ENCODE results near the gene ZNF189. TPM values are rescaled to one million over a fixed set of nuclear protein-coding genes. Genes with fewer than 3 reads are reported as not detected.

Gene ZNF189
- polyA plus RNA-seq, 1 donor (not counting 4 experiments of a cell fraction or from before 2014, with no cell fraction given): 8.7 TPM

GRCh38 chr9:101397746-101398067 lies 944 bp upstream of the ZNF189 start:
- peak overlapping the region; percentile 85 to 99 (median 96) for H3K4me3 ChIP-seq (ENCODE audit: control insufficient read depth in 2 of 3, extremely low read depth in 1 of 3, insufficient read depth in 2 of 3, low read depth in 1 of 3, low read length in 3 of 3)
- no peaks in the 10 kb centered on the region for H3K9me3 ChIP-seq (ENCODE audit: control insufficient read depth, low read depth, low read length)
- H3K36me3 ChIP-seq (ENCODE audit: control insufficient read depth in 2 of 2, extremely low read depth in 1 of 2, insufficient read depth in 2 of 2, low read length in 2 of 2): peaks cover 4 to 7% of the 10 kb centered on the region in 2 experiments
- peaks cover 86% of the 10 kb centered on the region for H3K79me2 ChIP-seq (ENCODE audit: control insufficient read depth, insufficient read depth, low read length)
- TF ChIP-seq CTCF (optimal IDR thresholded peaks at IDR 0.05 in 1 of 3, IDR thresholded peaks at IDR 0.05 in 1 of 3, conservative IDR thresholded peaks at IDR 0.05 in 1 of 3; ENCODE audit: extremely low read depth in 1 of 3, insufficient read depth in 2 of 3, low read length in 3 of 3) (no peak), EZH2 (IDR thresholded peaks at IDR 0.05; ENCODE audit: low read length) (no peak)
- peaks cover 10% of the 10 kb centered on the region for H3K4me1 ChIP-seq (ENCODE audit: control insufficient read depth, extremely low read depth, insufficient read depth, low read length)
- H3K27me3 ChIP-seq (ENCODE audit: control insufficient read depth, extremely low read depth, insufficient read depth, low read length): no peaks in the 10 kb centered on the region
- dilution Hi-C loops (cut with MboI; ENCODE audit: extremely low pct_ligation_motif_present, low sequenced_read_pairs): no loop called here
- H3K9ac ChIP-seq (ENCODE audit: control insufficient read depth, extremely low read depth, insufficient read depth, low read length): peak overlapping the region; percentile 98
- H3K4me2 ChIP-seq (ENCODE audit: control insufficient read depth, extremely low read depth, insufficient read depth, low read depth, low read length): peak overlapping the region; percentile 98
- H2AFZ ChIP-seq (ENCODE audit: control insufficient read depth, low read length): peak overlapping the region; percentile 100
- peak overlapping the region; percentile 98 for H3K27ac ChIP-seq (ENCODE audit: control insufficient read depth, insufficient read depth, low read length)
- no peaks in the 10 kb centered on the region for H4K20me1 ChIP-seq (ENCODE audit: control insufficient read depth, extremely low read depth, insufficient read depth, low read length)
- DNase-seq (ENCODE audit: low read depth, low spot score): no peak
- no peak for FAIRE-seq
- H3K9me1 ChIP-seq (ENCODE audit: control insufficient read depth, extremely low read depth, insufficient read depth, low read length): no peaks in the 10 kb centered on the region

- DNase-seq (ENCODE audit: low read depth, low spot score) (no peak), FAIRE-seq (no peak)
- dilution Hi-C loops (cut with MboI; ENCODE audit: extremely low pct_ligation_motif_present, low sequenced_read_pairs): no loop called here
- peak overlapping the region; percentile 79 to 85 (median 83) for H3K4me3 ChIP-seq (ENCODE audit: control insufficient read depth in 2 of 3, extremely low read depth in 1 of 3, insufficient read depth in 2 of 3, low read depth in 1 of 3, low read length in 3 of 3)
- H3K27ac ChIP-seq (ENCODE audit: control insufficient read depth, insufficient read depth, low read length): peak overlapping the region; percentile 76
- H3K9me1 ChIP-seq (ENCODE audit: control insufficient read depth, extremely low read depth, insufficient read depth, low read length): no peaks in the 10 kb centered on the region
- peak overlapping the region; percentile 98 for H3K4me2 ChIP-seq (ENCODE audit: control insufficient read depth, extremely low read depth, insufficient read depth, low read depth, low read length)
- H4K20me1 ChIP-seq (ENCODE audit: control insufficient read depth, extremely low read depth, insufficient read depth, low read length): no peaks in the 10 kb centered on the region
- H3K27me3 ChIP-seq (ENCODE audit: control insufficient read depth, extremely low read depth, insufficient read depth, low read length): no peaks in the 10 kb centered on the region
- TF ChIP-seq CTCF (optimal IDR thresholded peaks at IDR 0.05 in 1 of 3, IDR thresholded peaks at IDR 0.05 in 1 of 3, conservative IDR thresholded peaks at IDR 0.05 in 1 of 3; ENCODE audit: extremely low read depth in 1 of 3, insufficient read depth in 2 of 3, low read length in 3 of 3) (no peak), EZH2 (IDR thresholded peaks at IDR 0.05; ENCODE audit: low read length) (no peak)
- peaks cover 74% of the 10 kb centered on the region for H3K79me2 ChIP-seq (ENCODE audit: control insufficient read depth, insufficient read depth, low read length)
- H2AFZ ChIP-seq (ENCODE audit: control insufficient read depth, low read length): peak overlapping the region; percentile 61
- peaks cover 10% of the 10 kb centered on the region for H3K4me1 ChIP-seq (ENCODE audit: control insufficient read depth, extremely low read depth, insufficient read depth, low read length)
- H3K36me3 ChIP-seq (ENCODE audit: control insufficient read depth in 2 of 2, extremely low read depth in 1 of 2, insufficient read depth in 2 of 2, low read length in 2 of 2): peaks cover 13 to 19% of the 10 kb centered on the region in 2 experiments
- H3K9me3 ChIP-seq (ENCODE audit: control insufficient read depth, low read depth, low read length): peaks cover 2% of the 10 kb centered on the region
- peak overlapping the region; percentile 98 for H3K9ac ChIP-seq (ENCODE audit: control insufficient read depth, extremely low read depth, insufficient read depth, low read length)
Observed at GRCh38 chr9:101398930-101399642, 435 bp downstream of the ZNF189 start.
